GM08714 (cell line): ENCODE results near the gene SMKR1.
"Not testable (repeated sequence)": the region's sequence is repeated elsewhere in the genome, so short reads cannot be mapped to it uniquely, and the experiment has no call there.

ENCODE experiments used
- H3K4me3 ChIP-seq: fragments of 200-500 bp; sonication (Bioruptor generic); 2 replicates; pipeline ENCODE4 v1.5.1; 2014; ENCODE audit warnings: mild to moderate bottlenecking, low read length, inconsistent platforms
- ZNF274 ChIP-seq: IDR thresholded peaks from 2 replicates; pipeline ENCODE4 v1.6.1; 2012; ENCODE audit warnings: mild to moderate bottlenecking, low read depth, low read length

SMKR1 gene

GRCh38 chr7:129469930-129470329, 32.4 kb upstream of the SMKR1 start:
- no peak for TF ChIP-seq ZNF274
- H3K4me3 ChIP-seq: no peak overlapping the region

DNA sequence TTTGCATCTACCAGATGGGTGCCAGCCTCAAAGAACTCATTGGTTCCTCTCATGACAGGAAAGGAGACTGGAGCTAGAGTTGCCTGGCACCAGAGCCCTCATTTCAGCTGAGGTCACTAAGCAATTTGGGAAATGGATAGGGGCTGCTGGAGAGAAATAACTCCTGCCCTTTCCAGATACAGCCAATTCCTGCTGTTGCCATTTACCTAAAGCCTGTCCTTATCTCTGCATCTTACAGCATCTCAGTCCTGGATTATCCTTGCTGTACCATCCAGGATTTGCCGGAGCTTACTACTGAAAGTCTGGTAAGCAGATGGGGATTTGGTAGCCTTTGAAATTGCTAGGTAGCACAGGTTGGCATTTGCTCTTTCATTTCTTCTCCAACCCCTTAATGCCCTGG, 31.9 kb upstream of the SMKR1 start:
- no peak overlapping the region for H3K4me3 ChIP-seq
- no peak for TF ChIP-seq ZNF274

DNA sequence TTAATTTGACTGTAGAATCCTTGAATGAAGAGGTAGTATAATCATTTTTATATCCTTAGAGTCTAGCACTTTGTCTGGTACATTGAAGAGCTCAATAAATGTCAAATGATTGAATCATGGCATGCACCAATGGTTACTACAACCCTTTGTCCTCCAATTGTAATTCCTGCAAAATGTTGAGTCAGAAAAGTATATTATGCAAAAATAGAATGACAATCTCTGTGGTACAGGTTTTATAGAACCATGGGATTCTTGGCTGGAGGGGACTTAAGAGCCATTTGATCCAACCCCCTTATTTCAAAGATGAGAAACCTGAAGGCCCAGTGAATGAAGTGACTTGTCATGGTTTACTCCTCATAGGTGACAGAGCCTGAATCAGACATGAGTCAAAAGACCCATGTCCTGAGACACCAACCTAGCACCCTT, 30.9 kb upstream of the SMKR1 start:
- no peak for TF ChIP-seq ZNF274
- H3K4me3 ChIP-seq: no peak overlapping the region

GRCh38 chr7:129475931-129476330, 26.4 kb upstream of the SMKR1 start:
- not testable (repeated sequence) for H3K4me3 ChIP-seq

DNA sequence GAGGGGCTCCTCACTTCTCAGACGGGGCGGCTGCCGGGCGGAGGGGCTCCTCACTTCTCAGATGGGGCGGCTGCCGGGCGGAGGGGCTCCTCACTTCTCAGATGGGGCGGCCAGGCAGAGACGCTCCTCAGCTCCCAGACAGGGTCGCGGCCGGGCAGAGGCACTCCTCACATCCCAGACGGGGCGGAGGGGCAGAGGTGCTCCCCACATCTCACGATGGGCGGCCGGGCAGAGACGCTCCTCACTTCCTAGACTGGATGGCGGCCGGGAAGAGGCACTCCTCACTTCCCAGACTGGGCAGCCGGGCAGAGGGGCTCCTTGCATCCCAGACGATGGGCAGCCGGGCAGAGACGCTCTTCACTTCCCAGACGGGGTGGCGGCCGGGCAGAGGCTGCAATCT, 25.9 kb upstream of the SMKR1 start:
- H3K4me3 ChIP-seq: not testable (repeated sequence)

- TF ChIP-seq ZNF274: no peak
- H3K4me3 ChIP-seq: no peak overlapping the region
Observed at GRCh38 chr7:129479831-129480230, 22.5 kb upstream of the SMKR1 start.

GRCh38 chr7:129480674-129481363, 21.5 kb upstream of the SMKR1 start:
- no peak overlapping the region for H3K4me3 ChIP-seq

GRCh38 chr7:129481376-129481775, 21.0 kb upstream of the SMKR1 start:
- H3K4me3 ChIP-seq: not testable (repeated sequence)

More at GRCh38 chr7:129480674-129481363, 21.5 kb upstream of the SMKR1 start:
- TF ChIP-seq ZNF274: no peak

DNA sequence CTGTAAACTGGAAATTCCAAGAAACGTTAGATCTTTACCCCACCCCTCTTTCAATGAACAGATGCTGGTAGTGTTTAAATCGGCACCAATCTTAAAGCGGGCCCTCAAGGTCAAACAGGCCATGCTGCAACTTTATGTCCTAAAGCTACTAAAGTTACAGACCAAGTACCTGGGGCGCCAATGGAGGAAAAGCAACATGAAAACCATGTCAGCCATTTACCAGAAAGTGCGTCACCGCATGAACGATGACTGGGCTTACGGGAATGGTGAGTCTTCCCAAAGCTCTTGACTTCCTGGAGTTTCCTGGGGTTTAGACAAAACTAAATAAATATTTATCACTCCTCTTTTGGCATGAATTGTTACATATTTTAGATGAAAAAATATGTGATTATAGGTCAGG, 19.6 kb upstream of the SMKR1 start:
- H3K4me3 ChIP-seq: no peak overlapping the region
- TF ChIP-seq ZNF274: no peak

DNA sequence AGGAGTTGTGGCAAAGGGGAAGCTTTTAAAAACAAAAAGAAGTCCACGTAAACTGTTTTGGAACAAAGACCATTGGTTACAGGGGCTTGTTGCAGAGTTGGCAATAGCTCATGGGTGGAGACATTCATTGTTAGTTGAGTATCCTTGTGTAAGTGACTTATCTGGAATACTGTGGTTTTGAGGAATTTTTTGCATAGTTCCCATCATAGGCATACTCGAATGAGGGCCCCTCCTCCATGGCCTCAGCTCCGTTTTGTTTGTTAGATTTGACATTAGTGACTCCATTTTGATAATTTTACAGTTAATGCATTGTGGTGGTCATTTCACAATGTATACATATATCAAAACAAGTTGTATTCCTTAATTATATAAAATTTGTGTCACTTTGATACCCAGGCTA, 12.8 kb upstream of the SMKR1 start:
- no peak overlapping the region for H3K4me3 ChIP-seq
- TF ChIP-seq ZNF274: no peak

- H3K4me3 ChIP-seq: no peak overlapping the region
- TF ChIP-seq ZNF274: no peak
Observed at GRCh38 chr7:129492391-129492790, 9.9 kb upstream of the SMKR1 start.

- H3K4me3 ChIP-seq: no peak overlapping the region
- TF ChIP-seq ZNF274: no peak
Observed at GRCh38 chr7:129493555-129493954, 8.8 kb upstream of the SMKR1 start.

- H3K4me3 ChIP-seq: no peak overlapping the region
- TF ChIP-seq ZNF274: no peak
Observed at GRCh38 chr7:129494041-129494440, 8.3 kb upstream of the SMKR1 start.

- no peak overlapping the region for H3K4me3 ChIP-seq
- no peak for TF ChIP-seq ZNF274
Observed at GRCh38 chr7:129495987-129496386, 6.3 kb upstream of the SMKR1 start.

DNA sequence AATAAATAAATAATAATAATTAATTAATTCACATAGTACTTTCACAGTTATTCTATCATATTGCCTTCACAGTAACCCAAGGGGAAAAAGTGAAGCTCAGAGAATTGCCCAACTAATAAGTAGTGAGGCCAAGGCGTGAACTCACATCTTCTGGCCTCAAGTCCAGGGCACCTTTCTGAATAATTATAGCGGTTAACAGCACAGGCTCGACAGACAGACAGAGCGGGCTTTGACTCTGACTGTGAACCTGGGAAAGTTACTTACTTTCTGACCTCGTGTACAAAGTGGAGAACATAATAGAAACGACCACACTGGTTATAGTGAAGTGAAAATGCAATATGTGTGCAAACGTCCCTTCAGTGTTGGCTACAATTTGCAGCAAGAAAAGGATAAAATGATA, 5.7 kb upstream of the SMKR1 start:
- TF ChIP-seq ZNF274: no peak
- no peak overlapping the region for H3K4me3 ChIP-seq

- H3K4me3 ChIP-seq: no peak overlapping the region
- TF ChIP-seq ZNF274: no peak
Observed at GRCh38 chr7:129497156-129497555, 5.2 kb upstream of the SMKR1 start.

- no peak overlapping the region for H3K4me3 ChIP-seq
- no peak for TF ChIP-seq ZNF274
Observed at GRCh38 chr7:129498021-129498420, 4.3 kb upstream of the SMKR1 start.
